OCI-LY1 (cell line): ENCODE measurements around the gene PCLO.

Experiments used
- H2AFZ ChIP-seq: fragments of 200-600 bp; sonication (generic), shearing (Covaris generic); 2 replicates; pipeline ENCODE4 v1.6.0; 2014; ENCODE audit warnings: antibody characterized with exemption, mild to moderate bottlenecking, low read length
- H3F3A ChIP-seq: fragments of 200-600 bp; sonication (generic), shearing (Covaris generic); 2 replicates; pipeline ENCODE4 v1.6.0; 2014; ENCODE audit warnings: mild to moderate bottlenecking, antibody characterized with exemption, low read length, moderate library complexity; ENCODE audit not compliant: insufficient read depth
- H3K27ac ChIP-seq: fragments of 200-600 bp; sonication (generic); 2 replicates; pipeline ENCODE4 v1.5.1; 2014; ENCODE audit warnings: low read length, mixed run types, mild to moderate bottlenecking, low read depth; ENCODE audit not compliant: poor library complexity, severe bottlenecking
- H3K27me3 ChIP-seq: fragments of 200-600 bp; sonication (generic); 2 replicates; pipeline ENCODE4 v1.6.0; 2014; ENCODE audit warnings: antibody characterized with exemption, mild to moderate bottlenecking, low read length, moderate library complexity; ENCODE audit not compliant: insufficient read depth
- H3K36me3 ChIP-seq: fragments of 200-600 bp; sonication (generic); 2 replicates; pipeline ENCODE4 v1.6.1; 2014; ENCODE audit warnings: mild to moderate bottlenecking, antibody characterized with exemption, low read length, moderate library complexity, mixed read lengths; ENCODE audit not compliant: insufficient read depth
- H3K4me1 ChIP-seq: fragments of 200-600 bp; sonication (generic); 2 replicates; pipeline ENCODE4 v1.5.1; 2014; ENCODE audit warnings: mild to moderate bottlenecking, low read length, moderate library complexity; ENCODE audit not compliant: insufficient read depth, severe bottlenecking
- H3K4me2 ChIP-seq: fragments of 200-600 bp; sonication (generic), shearing (Covaris generic); 2 replicates; pipeline ENCODE4 v1.6.1; 2014; ENCODE audit warnings: low read length
- H3K4me3 ChIP-seq: fragments of 200-600 bp; sonication (generic); 2 replicates; pipeline ENCODE4 v1.5.1; 2014; ENCODE audit warnings: low read length, low read depth, mild to moderate bottlenecking, mixed read lengths; ENCODE audit not compliant: poor library complexity, severe bottlenecking
- H3K79me2 ChIP-seq: fragments of 200-600 bp; shearing (Covaris generic); 2 replicates; pipeline ENCODE4 v1.6.1; 2016; ENCODE audit warnings: mixed run types, low read length, mixed read lengths; ENCODE audit not compliant: insufficient read depth
- H3K9ac ChIP-seq: fragments of 200-600 bp; sonication (generic), shearing (Covaris generic); 2 replicates; pipeline ENCODE4 v1.6.1; 2014; ENCODE audit warnings: mild to moderate bottlenecking, low read length, mixed read lengths
- H3K9me2 ChIP-seq: fragments of 200-600 bp; sonication (generic), shearing (Covaris generic); 2 replicates; pipeline ENCODE4 v1.6.1; 2014; ENCODE audit warnings: low read depth, mild to moderate bottlenecking, low read length, mixed read lengths
- H3K9me3 ChIP-seq: fragments of 200-600 bp; shearing (Covaris generic); 2 replicates; pipeline ENCODE4 v1.6.1; 2014; ENCODE audit warnings: low read length, mixed read lengths
- H4K20me1 ChIP-seq: fragments of 200-600 bp; sonication (generic), shearing (Covaris generic); 2 replicates; pipeline ENCODE4 v1.6.0; 2016; ENCODE audit warnings: mild to moderate bottlenecking, low read length; ENCODE audit not compliant: insufficient read depth
- CTCF ChIP-seq: fragments of 200-600 bp; sonication (generic), shearing (Covaris generic); IDR thresholded peaks from 2 replicates; pipeline ENCODE4 v1.5.1; 2017; ENCODE audit warnings: mild to moderate bottlenecking, antibody characterized with exemption, low read length, moderate library complexity, mixed read lengths
- EZH2 ChIP-seq: fragments of 200-600 bp; sonication (generic), shearing (Covaris generic); IDR thresholded peaks from 2 replicates; pipeline ENCODE4 v1.8.0; 2017; ENCODE audit warnings: borderline replicate concordance, mixed run types, mild to moderate bottlenecking, antibody characterized with exemption, low read length, moderate library complexity, mixed read lengths

Gene PCLO

GRCh38 chr7:83204715-83205114, 42.0 kb upstream of the PCLO start:
- no peaks in the 10 kb centered on the region for H3K9me2 ChIP-seq
- H3K4me3 ChIP-seq = no peak overlapping the region
- TF ChIP-seq EZH2 (no peak), CTCF (no peak)
- no peak overlapping the region for H2AFZ ChIP-seq
- H3K79me2 ChIP-seq = no peaks in the 10 kb centered on the region
- H3F3A ChIP-seq = no peaks in the 10 kb centered on the region
- H3K36me3 ChIP-seq = no peaks in the 10 kb centered on the region
- H3K27me3 ChIP-seq = no peaks in the 10 kb centered on the region
- no peaks in the 10 kb centered on the region for H3K9me3 ChIP-seq
- no peak overlapping the region for H3K27ac ChIP-seq
- no peaks in the 10 kb centered on the region for H3K4me1 ChIP-seq
- no peak overlapping the region for H3K4me2 ChIP-seq
- H3K9ac ChIP-seq = no peak overlapping the region
- H4K20me1 ChIP-seq = no peaks in the 10 kb centered on the region

GRCh38 chr7:83201355-83201754, 38.7 kb upstream of the PCLO start:
- no peaks in the 10 kb centered on the region for H3K9me2 ChIP-seq
- no peaks in the 10 kb centered on the region for H3F3A ChIP-seq
- H3K9ac ChIP-seq = no peak overlapping the region
- no peaks in the 10 kb centered on the region for H3K36me3 ChIP-seq
- H3K27ac ChIP-seq = no peak overlapping the region
- no peak for TF ChIP-seq EZH2
- no peak for TF ChIP-seq CTCF
- no peak overlapping the region for H3K4me2 ChIP-seq
- no peak overlapping the region for H2AFZ ChIP-seq
- no peaks in the 10 kb centered on the region for H3K9me3 ChIP-seq
- no peak overlapping the region for H3K4me3 ChIP-seq
- H4K20me1 ChIP-seq = no peaks in the 10 kb centered on the region
- H3K79me2 ChIP-seq = no peaks in the 10 kb centered on the region
- no peaks in the 10 kb centered on the region for H3K4me1 ChIP-seq
- no peaks in the 10 kb centered on the region for H3K27me3 ChIP-seq

GRCh38 chr7:83190659-83191389, 28.1 kb upstream of the PCLO start:
- H3K4me2 ChIP-seq = no peak overlapping the region
- H3K27me3 ChIP-seq = no peaks in the 10 kb centered on the region
- H3K9me3 ChIP-seq = no peaks in the 10 kb centered on the region
- H3F3A ChIP-seq = no peaks in the 10 kb centered on the region
- H3K27ac ChIP-seq = no peak overlapping the region
- no peak overlapping the region for H3K4me3 ChIP-seq
- H3K9ac ChIP-seq = no peak overlapping the region
- no peaks in the 10 kb centered on the region for H3K4me1 ChIP-seq
- no peaks in the 10 kb centered on the region for H3K36me3 ChIP-seq
- H3K79me2 ChIP-seq = no peaks in the 10 kb centered on the region
- H3K9me2 ChIP-seq = no peaks in the 10 kb centered on the region
- H2AFZ ChIP-seq = no peak overlapping the region
- H4K20me1 ChIP-seq = no peaks in the 10 kb centered on the region
- TF ChIP-seq EZH2 (no peak), CTCF (no peak)
